Measurements from ENCODE around the gene APC2.

GRCh38 chr19:1459479-1459878 lies 9.6 kb downstream of the APC2 start:
- no peak for TF ChIP-seq EZH2 (IDR thresholded peaks at IDR 0.05; ENCODE audit: low read depth)
- TF ChIP-seq CTCF (conservative IDR thresholded peaks at IDR 0.05): no peak

All from PC-9 (cell line).